AG04450 (cell line): ENCODE results near the gene HYKK. TPM values are rescaled to one million over a fixed set of nuclear protein-coding genes. Genes with fewer than 3 reads are reported as not detected.

Source experiments
- CTCF ChIA-PET: fragments of 300-600, 350-600 bp; formaldehyde crosslinking; extraction: SDS; loops from one replicate; lab custom pipeline; 2022; ENCODE audit warnings: antibody characterized with exemption, inconsistent platforms; lab: Charles Lee
- POLR2A ChIA-PET: fragments of 350-600 bp; formaldehyde crosslinking; extraction: SDS; loops from one replicate; lab custom pipeline; 2021; ENCODE audit warnings: antibody characterized with exemption, inconsistent platforms; lab: Yijun Ruan, JAX
- DNase-seq: peaks from one replicate; pipeline ENCODE4 v3.0.0-alpha.2; 2011; ENCODE audit warnings: low read depth, low spot score
- H3K27ac ChIP-seq: one replicate; pipeline ENCODE4 v1.5.1; 2012; ENCODE audit warnings: low read depth, low read length, control low read depth
- H3K27me3 ChIP-seq: one replicate; pipeline ENCODE4 v1.6.0; 2012; ENCODE audit warnings: low read length; ENCODE audit not compliant: control insufficient read depth, insufficient read depth
- H3K4me3 ChIP-seq: 2 replicates; pipeline ENCODE4 v1.5.1; 2011; ENCODE audit warnings: mild to moderate bottlenecking, low read depth, low read length, control low read depth
- H3K9me3 ChIP-seq: 2 replicates; pipeline ENCODE4 v1.5.1; 2012; ENCODE audit warnings: low read length; ENCODE audit not compliant: control insufficient read depth, insufficient read depth
- polyA plus RNA-seq: library from polyadenylated mRNA; depleted of rRNA; stranded (reverse); fragments of >200 nt; gene quantifications from 2 replicates; pipeline ENCODE4 v1.2.3, GENCODE V29; 2011
- TF ChIP-seq, protein P1 (sequence below): IDR thresholded peaks from 2 replicates; pipeline ENCODE4 v1.5.1; 2011; ENCODE audit warnings: low read depth, low read length, control low read depth, inconsistent platforms

Gene HYKK
- polyA plus RNA-seq, 1 experiment: 3.6 TPM

- POLR2A ChIA-PET: no interaction called here
- no peaks in the 10 kb centered on the region for H3K9me3 ChIP-seq
- CTCF ChIA-PET: no interaction called here
- no peak overlapping the region for H3K4me3 ChIP-seq
- no peak overlapping the region for H3K27ac ChIP-seq
- no peak for DNase-seq
- TF ChIP-seq, protein P1, sequence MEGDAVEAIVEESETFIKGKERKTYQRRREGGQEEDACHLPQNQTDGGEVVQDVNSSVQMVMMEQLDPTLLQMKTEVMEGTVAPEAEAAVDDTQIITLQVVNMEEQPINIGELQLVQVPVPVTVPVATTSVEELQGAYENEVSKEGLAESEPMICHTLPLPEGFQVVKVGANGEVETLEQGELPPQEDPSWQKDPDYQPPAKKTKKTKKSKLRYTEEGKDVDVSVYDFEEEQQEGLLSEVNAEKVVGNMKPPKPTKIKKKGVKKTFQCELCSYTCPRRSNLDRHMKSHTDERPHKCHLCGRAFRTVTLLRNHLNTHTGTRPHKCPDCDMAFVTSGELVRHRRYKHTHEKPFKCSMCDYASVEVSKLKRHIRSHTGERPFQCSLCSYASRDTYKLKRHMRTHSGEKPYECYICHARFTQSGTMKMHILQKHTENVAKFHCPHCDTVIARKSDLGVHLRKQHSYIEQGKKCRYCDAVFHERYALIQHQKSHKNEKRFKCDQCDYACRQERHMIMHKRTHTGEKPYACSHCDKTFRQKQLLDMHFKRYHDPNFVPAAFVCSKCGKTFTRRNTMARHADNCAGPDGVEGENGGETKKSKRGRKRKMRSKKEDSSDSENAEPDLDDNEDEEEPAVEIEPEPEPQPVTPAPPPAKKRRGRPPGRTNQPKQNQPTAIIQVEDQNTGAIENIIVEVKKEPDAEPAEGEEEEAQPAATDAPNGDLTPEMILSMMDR: no peak
- H3K27me3 ChIP-seq: peaks cover 2% of the 10 kb centered on the region
Observed at GRCh38 chr15:78561490-78561889, 54.1 kb downstream of the HYKK start.

GRCh38 chr15:78563092-78563491 lies 55.7 kb downstream of the HYKK start:
- Histone ChIP-seq H3K27me3 (peaks cover 2% of the 10 kb centered on the region), H3K9me3 (no peaks in the 10 kb centered on the region), H3K4me3 (no peak overlapping the region), H3K27ac (no peak overlapping the region)
- TF ChIP-seq, protein P1: no peak
- POLR2A ChIA-PET: no interaction called here
- no peak for DNase-seq
- CTCF ChIA-PET: interaction anchor here (0.7 kb wide), 3 partner anchors 42 to 416 kb away, joined by 3 to 7 read pairs (median 3); no protein-coding TSS in a partner anchor

DNA sequence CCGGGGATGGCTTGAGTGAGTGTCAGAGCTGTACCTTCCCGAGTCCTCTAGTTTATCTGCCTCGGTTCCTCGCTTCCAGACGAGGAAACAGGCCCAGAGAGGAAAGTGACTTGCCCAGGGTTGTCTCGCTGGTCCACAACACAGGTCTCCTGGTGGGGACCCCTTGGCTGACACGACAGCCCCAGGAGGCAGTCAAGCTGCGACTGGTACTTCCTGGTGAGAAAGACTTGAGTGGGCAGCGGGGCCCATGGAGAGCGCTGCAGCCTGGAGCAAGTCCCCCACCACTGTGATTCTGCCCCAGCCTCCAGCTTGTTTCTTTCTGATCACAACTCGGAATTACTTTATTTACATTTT lies 57.3 kb downstream of the HYKK start:
- Histone ChIP-seq H3K27ac (no peak overlapping the region), H3K9me3 (no peaks in the 10 kb centered on the region), H3K4me3 (no peak overlapping the region), H3K27me3 (peaks cover 2% of the 10 kb centered on the region)
- CTCF ChIA-PET: interaction anchor here (1.5 kb wide), 1 partner anchor 75 kb away, joined by 3 read pairs; no protein-coding TSS in a partner anchor
- TF ChIP-seq, protein P1: no peak
- POLR2A ChIA-PET: interaction anchor here (0.7 to 1.5 kb wide), 3 partner anchors 9 to 57 kb away, joined by 4 to 12 read pairs (median 6); partner anchors contain the start of gene HYKK
- DNase-seq: no peak

GRCh38 chr15:78565097-78565950 lies 57.9 kb downstream of the HYKK start, which contains the start of gene CHRNA5:
TSS of gene CHRNA5 (plus strand) at chr15:78565520. CDS start at chr15:78565720, 200 bp downstream.
- H3K27ac ChIP-seq: peak within 1 kb of the TSS; percentile 39
- peaks cover 2% of the 10 kb centered on the region for H3K27me3 ChIP-seq
- TF ChIP-seq, protein P1: no peak
- POLR2A ChIA-PET: interaction anchor here (0.7 to 1.5 kb wide), 3 partner anchors 9 to 58 kb away, joined by 4 to 12 read pairs (median 6); partner anchors contain the start of gene HYKK
- no peaks in the 10 kb centered on the region for H3K9me3 ChIP-seq
- DNase-seq: peak; percentile 21
- CTCF ChIA-PET: interaction anchor here (1.2 to 1.5 kb wide), 2 partner anchors 25 to 74 kb away, joined by 3 read pairs; partner anchors contain the start of gene PSMA4
- H3K4me3 ChIP-seq: peak within 1 kb of the TSS; percentile 76
